Fibroblast of mammary gland (primary cell): ENCODE results near the gene TTLL12.

Experiments used
- DNase-seq: peaks from one replicate; pipeline ENCODE4 v3.0.0-alpha.2; 2010; ENCODE audit warnings: low read depth
- H3K4me3 ChIP-seq: 2 replicates; pipeline ENCODE4 v1.5.1; 2011; ENCODE audit warnings: low read depth, mild to moderate bottlenecking, low read length, moderate library complexity; ENCODE audit not compliant: control insufficient read depth
- TF ChIP-seq, protein P1 (sequence below): conservative IDR thresholded peaks from 2 replicates; pipeline ENCODE4 v1.5.1; 2011; ENCODE audit warnings: low read depth, low read length, inconsistent platforms; ENCODE audit not compliant: control insufficient read depth, insufficient read depth

Gene TTLL12

DNA sequence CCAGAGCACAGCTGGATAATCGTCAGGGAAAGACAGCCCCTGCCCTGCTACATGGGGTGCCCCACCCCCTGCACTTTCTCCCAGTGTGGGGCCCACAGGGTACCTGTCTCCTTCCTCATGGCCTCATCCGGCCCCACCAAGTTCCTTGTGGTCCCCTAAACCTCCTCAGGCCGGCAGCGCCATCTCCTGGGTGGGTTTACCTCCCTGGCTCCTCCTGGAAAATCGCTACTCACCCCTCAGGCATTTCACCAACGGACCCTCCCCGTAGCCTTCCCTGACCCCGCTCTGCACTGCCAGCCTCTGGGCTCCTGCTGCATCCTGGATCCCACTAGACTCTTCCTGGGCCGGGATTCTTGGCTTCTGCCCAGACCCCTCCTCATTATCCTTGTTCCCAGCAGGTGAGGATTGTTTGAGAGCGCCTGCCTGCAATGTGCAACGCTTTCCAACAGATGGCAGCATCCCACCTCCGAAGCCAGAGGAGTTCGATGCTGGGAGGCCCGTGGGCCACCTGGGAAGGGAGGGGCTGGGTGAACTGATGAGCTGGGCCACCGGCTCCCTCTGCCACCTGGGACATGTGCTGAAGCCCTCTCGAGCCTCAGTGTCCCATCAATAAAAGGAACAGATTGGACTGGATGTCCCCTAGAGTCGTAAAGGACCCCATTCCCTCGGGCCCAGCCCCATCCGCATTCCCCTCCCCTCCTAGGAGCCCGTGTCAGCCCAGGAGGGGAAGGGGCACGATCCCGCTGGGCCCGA is 44.2 kb upstream of the TTLL12 start:
- TF ChIP-seq, protein P1, sequence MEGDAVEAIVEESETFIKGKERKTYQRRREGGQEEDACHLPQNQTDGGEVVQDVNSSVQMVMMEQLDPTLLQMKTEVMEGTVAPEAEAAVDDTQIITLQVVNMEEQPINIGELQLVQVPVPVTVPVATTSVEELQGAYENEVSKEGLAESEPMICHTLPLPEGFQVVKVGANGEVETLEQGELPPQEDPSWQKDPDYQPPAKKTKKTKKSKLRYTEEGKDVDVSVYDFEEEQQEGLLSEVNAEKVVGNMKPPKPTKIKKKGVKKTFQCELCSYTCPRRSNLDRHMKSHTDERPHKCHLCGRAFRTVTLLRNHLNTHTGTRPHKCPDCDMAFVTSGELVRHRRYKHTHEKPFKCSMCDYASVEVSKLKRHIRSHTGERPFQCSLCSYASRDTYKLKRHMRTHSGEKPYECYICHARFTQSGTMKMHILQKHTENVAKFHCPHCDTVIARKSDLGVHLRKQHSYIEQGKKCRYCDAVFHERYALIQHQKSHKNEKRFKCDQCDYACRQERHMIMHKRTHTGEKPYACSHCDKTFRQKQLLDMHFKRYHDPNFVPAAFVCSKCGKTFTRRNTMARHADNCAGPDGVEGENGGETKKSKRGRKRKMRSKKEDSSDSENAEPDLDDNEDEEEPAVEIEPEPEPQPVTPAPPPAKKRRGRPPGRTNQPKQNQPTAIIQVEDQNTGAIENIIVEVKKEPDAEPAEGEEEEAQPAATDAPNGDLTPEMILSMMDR = peak; percentile 81
- no peak overlapping the region for H3K4me3 ChIP-seq
- peak; percentile 32 for DNase-seq

DNA sequence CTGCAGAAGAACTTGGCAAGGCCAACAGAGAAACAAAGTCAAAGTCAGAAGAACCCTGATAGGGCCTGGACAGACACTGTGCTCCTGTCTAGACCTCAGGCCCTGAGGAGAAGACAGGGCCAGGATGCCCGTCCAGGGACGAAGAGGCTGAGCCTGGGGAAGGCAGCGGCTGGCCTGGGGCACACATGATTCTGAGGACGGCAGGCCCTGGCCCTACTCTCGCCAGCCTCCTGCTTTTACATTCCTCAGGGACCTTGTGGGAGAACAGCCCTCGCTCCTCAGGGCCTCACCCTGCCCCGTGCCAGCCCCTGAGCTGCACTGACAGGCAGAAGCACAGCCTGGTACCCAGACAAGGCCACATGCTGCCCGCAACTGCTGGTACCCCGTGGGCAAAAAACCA is 43.6 kb upstream of the TTLL12 start:
- H3K4me3 ChIP-seq = no peak overlapping the region
- TF ChIP-seq, protein P1 = no peak
- DNase-seq = no peak

DNA sequence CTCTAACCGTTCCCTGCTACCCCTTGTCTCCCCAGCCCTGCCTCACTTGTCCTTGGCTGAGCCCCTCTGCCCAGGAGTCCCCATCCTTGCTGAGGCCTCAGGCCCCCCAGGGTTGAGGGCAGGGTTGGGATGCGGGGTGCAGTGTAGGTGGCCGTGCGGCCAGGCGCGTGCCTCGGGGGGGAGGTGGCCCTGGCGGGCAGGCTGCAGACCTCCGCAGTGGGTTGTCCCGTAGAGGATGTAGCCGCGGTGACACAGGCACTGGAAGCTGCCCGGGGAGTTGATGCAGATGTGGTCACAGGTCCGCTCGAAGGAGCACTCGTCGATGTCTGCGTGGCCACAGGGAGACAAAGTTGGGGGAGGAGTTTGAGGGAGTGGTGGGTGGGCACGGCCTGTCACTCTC is 41.9 kb upstream of the TTLL12 start:
- TF ChIP-seq, protein P1 = no peak
- H3K4me3 ChIP-seq = no peak overlapping the region
- no peak for DNase-seq

DNA sequence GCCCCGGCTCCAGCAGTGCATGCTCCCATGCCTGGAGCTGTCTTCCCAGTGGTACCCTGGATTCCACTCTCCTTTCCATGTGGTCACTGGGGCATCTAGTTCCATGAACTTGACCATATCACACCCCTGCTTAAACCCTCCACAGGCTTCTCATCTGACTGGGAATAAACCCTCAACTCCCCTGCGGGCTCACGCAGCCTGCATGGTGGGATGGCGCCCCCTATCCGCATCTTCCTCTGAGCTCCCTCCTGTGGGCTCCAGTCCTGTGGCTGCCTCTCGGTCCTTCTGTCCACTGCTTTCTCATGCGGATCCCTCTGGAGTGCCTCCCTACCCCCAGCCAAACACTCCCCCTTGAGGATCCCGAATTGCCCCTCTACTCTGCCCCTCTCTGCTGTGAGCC is 41.4 kb upstream of the TTLL12 start:
- peak; percentile 18 for DNase-seq
- TF ChIP-seq, protein P1 = peak; percentile 35
- H3K4me3 ChIP-seq = no peak overlapping the region

DNA sequence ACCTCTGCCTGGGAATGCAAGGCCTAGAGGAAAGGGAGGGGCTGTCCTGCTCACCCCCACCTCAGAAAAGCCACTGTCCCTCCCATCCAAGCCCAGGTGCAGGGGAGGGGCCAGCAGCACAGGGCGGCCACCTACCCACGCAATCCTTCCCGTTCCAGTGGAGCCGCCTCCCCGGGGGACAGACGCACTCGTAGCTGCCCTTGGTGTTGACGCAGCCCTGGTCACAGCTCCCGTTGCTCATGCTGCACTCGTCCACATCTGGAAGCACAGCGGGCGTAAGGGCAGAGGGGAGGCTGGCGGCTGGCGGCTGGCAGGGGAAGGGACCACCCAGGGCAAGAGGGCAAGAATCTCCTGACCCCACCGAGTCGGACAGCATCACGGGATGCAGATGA is 40.3 kb upstream of the TTLL12 start:
- TF ChIP-seq, protein P1 = no peak
- DNase-seq = no peak
- no peak overlapping the region for H3K4me3 ChIP-seq

DNA sequence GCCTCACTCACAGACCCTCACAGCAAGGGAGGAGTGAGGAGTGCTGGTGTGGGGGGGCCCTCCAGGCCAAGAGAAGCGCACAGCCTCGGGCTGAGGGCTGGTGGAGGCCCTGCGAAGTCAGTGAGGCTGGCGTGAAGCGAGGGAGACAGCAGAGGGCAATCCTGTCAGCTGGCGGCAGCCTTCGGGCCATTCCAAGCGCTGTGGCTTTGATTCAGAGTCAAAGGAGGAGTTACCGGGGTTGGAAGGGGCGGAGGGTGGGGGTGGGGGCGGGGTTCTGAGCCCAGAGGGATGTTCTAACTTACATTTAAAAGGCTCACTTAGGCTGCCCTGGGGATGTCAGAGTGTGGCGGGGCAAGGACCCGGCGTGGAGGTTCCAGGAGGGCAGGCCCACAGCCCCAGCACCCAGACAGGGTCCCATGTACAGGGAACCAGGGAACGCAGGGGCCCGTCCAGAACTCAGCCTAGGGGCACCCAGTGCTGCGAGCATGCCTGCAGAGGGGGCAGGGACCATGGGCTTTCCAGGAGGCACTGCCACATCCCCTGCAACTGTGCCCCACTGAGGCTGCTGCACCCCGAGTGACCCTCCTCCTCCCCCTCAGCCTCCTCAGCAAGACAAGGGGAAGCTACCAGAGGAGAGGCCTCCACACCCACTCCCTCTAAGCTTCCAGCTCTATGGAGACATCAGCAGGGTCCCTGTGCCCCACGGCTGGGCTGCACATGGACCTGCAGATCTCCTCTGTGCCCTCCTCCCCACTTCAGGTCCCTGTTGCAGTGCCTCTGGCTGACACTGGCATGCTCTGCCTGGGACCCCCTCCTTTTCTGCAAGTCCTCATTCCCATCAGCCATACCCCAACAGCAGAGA is 39.7 kb upstream of the TTLL12 start:
- TF ChIP-seq, protein P1 = no peak

More for the DNA sequence above, 39.7 kb upstream of the TTLL12 start:
- DNase-seq = no peak
- no peak overlapping the region for H3K4me3 ChIP-seq
